Activated T-cell treated with anti-CD3 and anti-CD28 coated beads for 1 hour (primary cell): Measurements from ENCODE around the gene KLHL10.

Source experiments
- DNase-seq: peaks from one replicate; pipeline ENCODE4 v3.0.0-alpha.2; 2020; ENCODE audit warnings: low read depth

Gene KLHL10

DNA sequence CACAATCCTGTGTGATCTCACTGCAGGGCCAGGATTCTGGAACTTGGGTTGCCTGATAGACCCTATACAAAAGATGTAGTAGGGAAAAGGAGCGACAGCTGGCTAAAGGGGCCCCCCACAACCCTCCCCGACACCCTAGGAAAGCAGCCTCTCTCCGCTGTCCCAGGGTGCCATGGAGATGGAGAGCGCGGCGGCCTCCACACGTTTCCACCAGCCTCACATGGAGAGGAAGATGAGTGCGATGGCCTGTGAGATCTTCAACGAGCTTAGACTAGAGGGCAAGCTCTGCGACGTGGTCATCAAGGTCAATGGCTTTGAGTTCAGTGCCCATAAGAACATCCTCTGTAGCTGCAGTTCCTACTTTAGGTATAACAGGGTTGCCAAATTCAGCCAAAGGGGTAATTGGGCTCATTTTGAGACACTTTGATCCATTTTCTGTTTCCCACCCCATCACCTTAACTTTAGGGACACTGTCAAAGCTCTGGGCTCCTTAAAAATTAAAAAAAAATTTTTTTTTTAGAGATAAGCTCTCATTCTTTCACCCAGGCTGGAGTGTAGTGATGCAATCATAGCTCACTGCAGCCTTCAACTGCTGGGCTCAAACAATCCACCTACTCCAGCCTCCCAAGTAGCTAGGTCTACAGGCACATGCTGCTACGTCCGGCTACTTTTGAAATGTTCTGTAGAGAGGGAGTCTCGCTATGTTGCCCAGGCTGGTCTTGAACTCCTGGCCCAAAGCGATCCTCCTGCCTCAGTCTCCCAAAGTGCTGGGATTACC lies at the start of gene KLHL10:
Gene KLHL10 (plus strand): TSS at position 65 of the 778 bp plus-strand sequence. CDS start 108 bp downstream, at position 173.
- DNase-seq, result no peak

DNA sequence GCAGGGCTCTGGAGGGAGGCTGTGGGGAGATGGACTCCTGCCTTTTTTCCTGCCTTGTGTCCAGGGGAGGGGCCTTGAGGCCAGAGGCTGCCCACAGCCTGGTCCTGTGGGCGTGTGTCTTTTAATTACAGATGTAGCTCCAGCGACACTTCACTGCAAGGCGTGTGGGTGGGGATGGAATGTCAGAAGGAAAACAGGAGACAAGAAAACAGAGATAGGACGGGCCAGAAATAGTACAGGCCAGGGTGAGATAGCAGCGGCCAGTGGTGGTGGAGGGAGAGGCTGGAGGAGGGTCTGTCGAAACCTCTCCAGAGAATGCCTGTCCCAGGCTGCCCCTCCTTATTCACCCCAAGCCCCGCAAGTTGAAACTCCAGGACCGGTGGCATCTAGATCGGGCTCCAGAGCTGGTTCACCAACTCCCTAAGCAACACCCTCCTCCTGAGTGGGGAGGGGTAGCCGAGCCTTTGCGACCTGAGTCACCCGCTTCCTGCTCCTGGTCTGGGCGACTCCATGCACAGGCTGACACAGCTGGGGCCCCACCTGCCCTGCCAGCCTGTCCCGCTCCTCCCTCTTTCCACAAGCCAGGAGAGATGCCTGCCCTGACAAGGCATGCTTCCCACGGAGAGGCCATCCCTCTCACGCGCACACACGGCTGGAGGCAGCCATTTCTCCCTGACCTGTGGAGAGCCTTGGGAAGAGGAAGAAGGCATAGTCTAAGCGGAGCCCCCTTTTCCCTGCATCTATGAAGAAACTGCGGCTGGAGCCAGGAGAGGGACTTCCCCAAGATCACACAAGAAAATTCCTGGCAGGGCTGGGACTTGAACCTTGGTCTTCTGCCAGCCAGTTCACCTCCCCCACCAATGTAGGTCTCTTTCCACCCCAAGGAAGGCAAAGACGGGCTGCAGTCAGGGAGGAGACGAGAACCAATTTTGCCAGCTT lies 44.5 kb upstream of the KLHL10 start:
- no peak for DNase-seq

GRCh38 chr17:41793784-41794539 lies 43.7 kb upstream of the KLHL10 start:
- no peak for DNase-seq

GRCh38 chr17:41794540-41794975 lies 43.1 kb upstream of the KLHL10 start:
- no peak for DNase-seq

GRCh38 chr17:41796121-41796895 lies 41.3 kb upstream of the KLHL10 start:
- no peak for DNase-seq

GRCh38 chr17:41797377-41797776 lies 40.2 kb upstream of the KLHL10 start:
- no peak for DNase-seq

DNA sequence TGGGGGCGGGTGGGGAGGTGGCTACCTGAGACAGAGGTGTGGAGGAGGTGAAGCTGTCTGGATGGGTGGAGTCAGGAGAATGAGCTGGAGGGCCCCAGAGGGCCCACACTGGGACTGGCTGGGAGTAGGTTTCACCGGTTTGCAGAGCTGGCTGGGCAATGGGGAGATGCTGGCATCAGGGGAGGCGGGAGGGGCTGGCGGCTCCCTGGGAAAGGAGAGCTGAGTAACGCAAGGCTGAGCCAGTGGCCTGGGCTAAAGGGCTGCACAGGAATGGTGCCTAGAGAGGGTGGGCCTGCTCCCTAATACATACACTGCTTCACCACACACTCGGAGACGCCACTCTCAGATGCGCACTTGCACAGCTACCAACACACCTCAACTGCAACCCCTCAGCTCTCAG lies 38.3 kb upstream of the KLHL10 start:
- no peak for DNase-seq

- DNase-seq, result no peak
Observed at GRCh38 chr17:41800601-41801373, 36.8 kb upstream of the KLHL10 start.

DNA sequence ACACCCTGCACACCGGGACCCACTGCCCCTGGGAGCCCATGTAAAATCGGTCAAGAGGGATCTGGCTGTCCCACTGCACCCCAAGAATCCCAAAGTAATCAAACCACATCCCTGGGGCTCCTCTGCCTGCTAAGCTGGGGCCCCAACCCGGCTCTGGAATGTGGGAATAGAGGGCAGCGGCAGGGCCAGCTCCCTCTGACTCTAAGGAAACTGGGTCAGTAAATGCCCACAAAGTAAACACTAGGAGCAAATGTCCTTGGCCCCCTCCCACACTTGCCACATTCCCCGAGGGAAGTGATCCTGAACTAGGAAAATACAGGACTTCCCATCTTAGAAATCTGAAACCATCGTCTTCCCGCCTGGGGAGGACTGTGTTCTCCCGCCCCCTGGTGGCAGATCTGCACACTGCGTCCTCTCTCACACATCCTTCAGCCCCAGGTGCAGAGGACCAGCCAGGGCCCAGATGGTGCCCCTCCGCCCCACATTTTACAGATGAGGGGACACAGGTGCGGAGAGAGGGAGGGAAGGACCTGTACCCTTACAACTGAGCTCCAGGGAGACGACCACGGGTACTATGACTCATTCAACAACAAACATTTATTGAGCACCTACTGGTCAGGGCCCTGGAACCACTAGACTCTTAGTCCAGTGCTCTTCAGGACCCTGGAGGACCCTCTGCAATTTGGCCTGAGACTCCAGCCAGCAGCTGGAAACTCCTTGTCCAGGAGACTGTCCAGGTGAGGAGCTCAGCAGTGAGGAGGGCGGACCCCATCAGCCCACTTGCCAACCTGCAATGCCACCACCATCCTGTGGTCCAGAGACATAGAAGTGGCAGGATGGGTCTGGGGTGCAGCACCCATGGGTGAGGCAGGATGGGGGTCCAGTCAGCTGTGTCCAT lies 36.0 kb upstream of the KLHL10 start:
- DNase-seq, result peak; percentile 75

GRCh38 chr17:41803049-41804020 lies 34.3 kb upstream of the KLHL10 start:
- DNase-seq, result no peak

GRCh38 chr17:41806685-41807445 lies 30.8 kb upstream of the KLHL10 start:
- no peak for DNase-seq

GRCh38 chr17:41810659-41811548 lies 26.7 kb upstream of the KLHL10 start:
- no peak for DNase-seq

GRCh38 chr17:41811549-41812380 lies 25.9 kb upstream of the KLHL10 start, which contains the start of gene P3H4:
P3H4 (minus strand) TSS chr17:41811949; CDS start chr17:41811915, 34 bp downstream.
- DNase-seq, result peak; percentile 65

- DNase-seq, result peak; percentile 30
Observed at GRCh38 chr17:41812381-41813151, 25.1 kb upstream of the KLHL10 start, which contains the start of gene FKBP10. FKBP10 (plus strand) TSS chr17:41813004; CDS start chr17:41813035, 31 bp downstream.
